HFFc6 (cell line): ENCODE results near the gene PDE4D. TPM values are rescaled to one million over a fixed set of nuclear protein-coding genes. Genes with fewer than 3 reads are reported as not detected.
"Not testable (repeated sequence)": the region's sequence is repeated elsewhere in the genome, so short reads cannot be mapped to it uniquely, and the experiment has no call there.

Experiments
- DNase-seq: peaks from one replicate; pipeline ENCODE4 v3.0.0-alpha.2; 2018
- H3K27ac Mint-ChIP-seq: 2 replicates; pipeline ENCODE4 v1.8.0; 2020; ENCODE audit warnings: mild to moderate bottlenecking, mixed read lengths
- H3K27me3 Mint-ChIP-seq: 2 replicates; pipeline ENCODE4 v1.8.0; 2021; ENCODE audit warnings: mild to moderate bottlenecking, moderate library complexity, mixed read lengths; ENCODE audit not compliant: insufficient read depth
- H3K36me3 Mint-ChIP-seq: 2 replicates; pipeline ENCODE4 v1.8.0; 2021; ENCODE audit warnings: low read depth, mixed read lengths
- H3K4me1 Mint-ChIP-seq: 2 replicates; pipeline ENCODE4 v1.8.0; 2020; ENCODE audit warnings: low read depth, mixed read lengths
- H3K4me3 Mint-ChIP-seq: 2 replicates; pipeline ENCODE4 v1.8.0; 2020; ENCODE audit warnings: mild to moderate bottlenecking, moderate library complexity, mixed read lengths
- H3K9me3 Mint-ChIP-seq: 2 replicates; pipeline ENCODE4 v1.8.0; 2020; ENCODE audit warnings: mild to moderate bottlenecking, mixed read lengths
- CTCF ChIP-seq: fragments of 200-600 bp; sonication (generic); IDR thresholded peaks from 2 replicates; pipeline ENCODE4 v1.5.0; 2021; ENCODE audit warnings: antibody characterized with exemption, mild to moderate bottlenecking
- total RNA-seq, 6 experiments: library from RNA; stranded (reverse); fragmentation: NEBNext Ultra II Directional; extraction: Animal tissue kit (Norgen Biotek cat#: 25700); gene quantifications; 2 replicates in 1 of 6; 3 replicates in 5 of 6; pipeline ENCODE4 v1.2.3, GENCODE V29; 2021

PDE4D gene
- total RNA-seq, 6 experiments from 2014 or later: 1.8 to 7.3 (median 6.2) TPM

- Mint-ChIP-seq H3K27ac (no peak overlapping the region), H3K4me1 (peaks cover 18% of the 10 kb centered on the region; the same call in 1 of the 2 replicates), H3K27me3 (no peaks in the 10 kb centered on the region; the same call in 1 of the 2 replicates), H3K9me3 (no peaks in the 10 kb centered on the region), H3K36me3 (no peaks in the 10 kb centered on the region), H3K4me3 (no peak overlapping the region)
- DNase-seq: no peak
- TF ChIP-seq CTCF: no peak
Observed at GRCh38 chr5:59749782-59750520, 143.6 kb downstream of the PDE4D start.

- H3K9me3 Mint-ChIP-seq, H3K27me3 Mint-ChIP-seq, H3K4me3 Mint-ChIP-seq, H3K36me3 Mint-ChIP-seq, H3K27ac Mint-ChIP-seq, DNase-seq: not testable (repeated sequence)
- H3K4me1 Mint-ChIP-seq: peaks cover 26% of the 10 kb centered on the region; the same call in 1 of the 2 replicates
Observed at GRCh38 chr5:59748036-59748663, 145.4 kb downstream of the PDE4D start.

- Mint-ChIP-seq H3K27ac (no peak overlapping the region; the same call in 1 of the 2 replicates), H3K36me3 (no peaks in the 10 kb centered on the region), H3K9me3 (no peaks in the 10 kb centered on the region), H3K27me3 (no peaks in the 10 kb centered on the region; the same call in 1 of the 2 replicates), H3K4me3 (no peak overlapping the region), H3K4me1 (peaks cover 26% of the 10 kb centered on the region; the same call in 1 of the 2 replicates)
- TF ChIP-seq CTCF: no peak; the same call in 1 of the 2 replicates
- DNase-seq: peak; percentile 62
Observed at GRCh38 chr5:59746241-59746765, 147.2 kb downstream of the PDE4D start.

GRCh38 chr5:59745415-59745863 is 148.1 kb downstream of the PDE4D start:
- no peaks in the 10 kb centered on the region for H3K9me3 Mint-ChIP-seq
- H3K4me1 Mint-ChIP-seq: peaks cover 26% of the 10 kb centered on the region; the same call in 1 of the 2 replicates
- H3K36me3 Mint-ChIP-seq: no peaks in the 10 kb centered on the region
- peak overlapping the region; percentile 45; the same call in 1 of the 2 replicates for H3K27ac Mint-ChIP-seq
- peak overlapping the region; percentile 4; the same call in 1 of the 2 replicates for H3K4me3 Mint-ChIP-seq
- no peak for TF ChIP-seq CTCF
- no peaks in the 10 kb centered on the region; the same call in 1 of the 2 replicates for H3K27me3 Mint-ChIP-seq
- DNase-seq: peak; percentile 47

GRCh38 chr5:59744531-59744992 is 149.0 kb downstream of the PDE4D start:
- Mint-ChIP-seq H3K4me3 (no peak overlapping the region), H3K9me3 (no peaks in the 10 kb centered on the region), H3K4me1 (peaks cover 26% of the 10 kb centered on the region; the same call in 1 of the 2 replicates), H3K27ac (peak overlapping the region; percentile 45; the same call in 1 of the 2 replicates), H3K36me3 (no peaks in the 10 kb centered on the region), H3K27me3 (no peaks in the 10 kb centered on the region; the same call in 1 of the 2 replicates)
- TF ChIP-seq CTCF: no peak
- peak; percentile 56 for DNase-seq
